H1 (cell line): ENCODE measurements around the gene SSR1. TPM values are rescaled to one million over a fixed set of nuclear protein-coding genes. Genes with fewer than 3 reads are reported as not detected.
A peak's percentile ranks its signal among the peaks of the same experiment; 100 is the strongest.

Source experiments
- CTCF ChIA-PET: fragments of 300-600 bp; sonication (Branson Sonifier 250); formaldehyde crosslinking; loops from one replicate; lab custom pipeline; 2021; ENCODE audit not compliant: partially characterized antibody; lab: Charles Lee
- POLR2A ChIA-PET: fragments of 300-600 bp; sonication (Branson Sonifier 250); formaldehyde crosslinking; loops from one replicate; lab custom pipeline; 2021; ENCODE audit warnings: inconsistent platforms; ENCODE audit not compliant: partially characterized antibody; lab: Charles Lee
- DNase-seq, 2 experiments: peaks; one replicate each; pipeline versions ENCODE4 v3.0.0 to v3.0.0-alpha.2; 2010 to 2022; ENCODE audit warnings: low spot score in 2 of 2, low read depth in 1 of 2, mixed read lengths in 1 of 2
- FAIRE-seq: peaks from 2 replicates; lab custom pipeline; 2011; peaks lifted over from hg19 to GRCh38; lab: Jason Lieb, UNC
- H2AFZ ChIP-seq: 2 replicates; pipeline ENCODE4 v1.8.1; 2012; ENCODE audit warnings: low read length, inconsistent platforms
- H2AK5ac ChIP-seq: 2 replicates; pipeline ENCODE4 v1.6.1; 2013; ENCODE audit warnings: low read depth, low read length
- H2BK120ac ChIP-seq: replicated peaks from 2 replicates; pipeline ENCODE3; 2013; ENCODE audit warnings: low read depth, low read length, inconsistent platforms
- H2BK12ac ChIP-seq: 2 replicates; pipeline ENCODE4 v1.6.1; 2013; ENCODE audit warnings: low read depth, low read length
- H2BK15ac ChIP-seq: 2 replicates; pipeline ENCODE4 v1.6.1; 2013; ENCODE audit warnings: low read length
- H2BK20ac ChIP-seq: 2 replicates; pipeline ENCODE4 v1.6.1; 2013; ENCODE audit warnings: low read length
- H2BK5ac ChIP-seq: 2 replicates; pipeline ENCODE4 v1.6.1; 2013; ENCODE audit warnings: low read depth, low read length
- H3K14ac ChIP-seq: 2 replicates; pipeline ENCODE4 v1.6.1; 2013; ENCODE audit warnings: inconsistent platforms; ENCODE audit not compliant: insufficient read length
- H3K18ac ChIP-seq: 2 replicates; pipeline ENCODE4 v1.6.1; 2013; ENCODE audit warnings: low read length; ENCODE audit errors: extremely low read depth
- H3K23ac ChIP-seq: 2 replicates; pipeline ENCODE4 v1.6.1; 2013; ENCODE audit warnings: inconsistent platforms; ENCODE audit not compliant: insufficient read length
- H3K23me2 ChIP-seq: 2 replicates; pipeline ENCODE4 v1.6.1; 2013; ENCODE audit warnings: low read depth, low read length
- H3K27ac ChIP-seq: 2 replicates; pipeline ENCODE4 v1.6.1; 2011; ENCODE audit warnings: low read depth, low read length, inconsistent platforms
- H3K27me3 ChIP-seq, 4 experiments: replicated peaks in 1 of 4; 1 replicate in 1 of 4; 2 replicates in 3 of 4; pipeline versions ENCODE4 v1.6.1 to v1.8.1; 2011 to 2013; ENCODE audit warnings: low read length in 3 of 4, mild to moderate bottlenecking in 3 of 4, inconsistent platforms in 2 of 4, mixed read lengths in 2 of 4, moderate library complexity in 1 of 4; ENCODE audit not compliant: control insufficient read depth in 3 of 4, insufficient read depth in 3 of 4; ENCODE audit errors: extremely low read depth in 1 of 4
- H3K36me3 ChIP-seq, 4 experiments: 2 replicates each; pipeline versions ENCODE4 v1.6.1 to v1.8.1; 2011 to 2013; ENCODE audit warnings: mild to moderate bottlenecking in 4 of 4, low read length in 3 of 4, moderate library complexity in 2 of 4, control low read depth in 1 of 4, inconsistent platforms in 1 of 4; ENCODE audit not compliant: insufficient read depth in 4 of 4, control insufficient read depth in 2 of 4
- H3K4ac ChIP-seq: replicated peaks from 2 replicates; pipeline ENCODE3; 2013; ENCODE audit warnings: low read length, low read depth, mixed read lengths, inconsistent platforms; ENCODE audit not compliant: insufficient read length
- H3K4me1 ChIP-seq, 4 experiments: replicated peaks in 1 of 4; 1 replicate in 1 of 4; 2 replicates in 3 of 4; pipeline versions ENCODE4 v1.6.1 to v1.8.1; 2011 to 2013; ENCODE audit warnings: low read length in 3 of 4, inconsistent platforms in 2 of 4, mixed read lengths in 1 of 4; ENCODE audit not compliant: insufficient read depth in 4 of 4, control insufficient read depth in 3 of 4
- H3K4me2 ChIP-seq, 2 experiments: 2 replicates each; pipeline versions ENCODE4 v1.6.1 to v1.8.1; 2011 to 2013; ENCODE audit warnings: low read depth in 2 of 2, low read length in 2 of 2, control low read depth in 1 of 2, inconsistent platforms in 1 of 2, mild to moderate bottlenecking in 1 of 2; ENCODE audit not compliant: insufficient read depth in 1 of 2
- H3K4me3 ChIP-seq, 4 experiments: fragments of 200-600, 300-600 bp in 1 of 4; sonication (generic), shearing (Covaris generic), sonication (Bioruptor Twin) in 1 of 4; 2 replicates each; pipeline versions ENCODE4 v1.5.1 to v1.8.1; 2011 to 2016; ENCODE audit warnings: low read length in 4 of 4, low read depth in 3 of 4, control low read depth in 2 of 4, inconsistent platforms in 2 of 4, mild to moderate bottlenecking in 2 of 4, mixed read lengths in 1 of 4, moderate library complexity in 1 of 4; ENCODE audit not compliant: insufficient read depth in 2 of 4; ENCODE audit errors: extremely low read depth in 1 of 4
- H3K56ac ChIP-seq: replicated peaks from 2 replicates; pipeline ENCODE3; 2013; ENCODE audit warnings: low read depth, mild to moderate bottlenecking, mixed read lengths, low read length, inconsistent platforms; ENCODE audit not compliant: insufficient read length
- H3K79me1 ChIP-seq: 2 replicates; pipeline ENCODE4 v1.6.1; 2013; ENCODE audit warnings: low read depth, low read length, control low read depth
- H3K79me2 ChIP-seq, 2 experiments: 2 replicates each; pipeline versions ENCODE4 v1.6.1 to v1.8.1; 2012 to 2013; ENCODE audit warnings: low read length in 2 of 2, mild to moderate bottlenecking in 2 of 2, inconsistent platforms in 1 of 2; ENCODE audit not compliant: insufficient read depth in 2 of 2, control insufficient read depth in 1 of 2
- H3K9ac ChIP-seq, 4 experiments: replicated peaks in 1 of 4; 1 replicate in 1 of 4; 2 replicates in 3 of 4; pipeline versions ENCODE4 v1.6.1 to v1.8.1; 2011 to 2013; ENCODE audit warnings: low read depth in 3 of 4, low read length in 3 of 4, control low read depth in 2 of 4, mild to moderate bottlenecking in 2 of 4, moderate library complexity in 2 of 4, inconsistent platforms in 1 of 4; ENCODE audit errors: extremely low read depth in 1 of 4
- H3K9me3 ChIP-seq, 2 experiments: 2 replicates each; pipeline versions ENCODE4 v1.6.1 to v1.8.1; 2012 to 2013; ENCODE audit warnings: mild to moderate bottlenecking in 2 of 2, moderate library complexity in 2 of 2, control low read depth in 1 of 2, inconsistent platforms in 1 of 2, low read depth in 1 of 2, low read length in 1 of 2, mixed read lengths in 1 of 2; ENCODE audit not compliant: insufficient read depth in 2 of 2
- H4K20me1 ChIP-seq, 2 experiments: replicated peaks in 1 of 2; 2 replicates each; pipeline versions ENCODE3 to v1.8.1; 2011 to 2013; ENCODE audit warnings: inconsistent platforms in 2 of 2, low read length in 2 of 2, mild to moderate bottlenecking in 1 of 2; ENCODE audit not compliant: insufficient read depth in 2 of 2, control insufficient read depth in 1 of 2
- H4K5ac ChIP-seq: 2 replicates; pipeline ENCODE4 v1.6.1; 2013; ENCODE audit warnings: low read length, low read depth, mixed read lengths, inconsistent platforms; ENCODE audit not compliant: insufficient read length
- H4K8ac ChIP-seq: 2 replicates; pipeline ENCODE4 v1.8.0; 2013; ENCODE audit warnings: mild to moderate bottlenecking, moderate library complexity, low read length, inconsistent platforms; ENCODE audit not compliant: insufficient read depth; ENCODE audit errors: extremely low read depth
- H4K91ac ChIP-seq: replicated peaks from 2 replicates; pipeline ENCODE3; 2013; ENCODE audit warnings: low read length, mixed read lengths, inconsistent platforms; ENCODE audit not compliant: insufficient read length
- CTBP2 ChIP-seq: IDR thresholded peaks from 2 replicates; pipeline ENCODE4 v1.7.0; 2011; ENCODE audit warnings: borderline replicate concordance, mild to moderate bottlenecking, moderate library complexity, mixed read lengths, low read length; ENCODE audit not compliant: insufficient read depth, insufficient read length
- CTCF ChIP-seq, 3 experiments: IDR thresholded peaks; 1 replicate in 2 of 3; 2 replicates in 1 of 3; pipeline versions ENCODE4 v1.5.1 to v1.6.1; 2011; ENCODE audit warnings: low read length in 3 of 3, mild to moderate bottlenecking in 3 of 3, inconsistent platforms in 2 of 3, low read depth in 1 of 3, moderate library complexity in 1 of 3; ENCODE audit not compliant: insufficient read depth in 1 of 3; ENCODE audit errors: control extremely low read depth in 1 of 3
- EP300 ChIP-seq, 2 experiments: IDR thresholded peaks; 1 replicate in 1 of 2; 2 replicates in 1 of 2; pipeline ENCODE4 v1.6.1; 2011 to 2012; ENCODE audit warnings: low read depth in 2 of 2, low read length in 2 of 2, mild to moderate bottlenecking in 2 of 2, borderline replicate concordance in 1 of 2, inconsistent platforms in 1 of 2, moderate library complexity in 1 of 2
- MAX ChIP-seq: IDR thresholded peaks from 2 replicates; pipeline ENCODE4 v1.6.1; 2012; ENCODE audit warnings: inconsistent platforms
- NRF1 ChIP-seq: IDR thresholded peaks from 2 replicates; pipeline ENCODE4 v1.6.1; 2011; ENCODE audit warnings: mild to moderate bottlenecking, low read depth, low read length, improper control_type of control experiment
- RAD21 ChIP-seq, 2 experiments: IDR thresholded peaks in 1 of 2; conservative IDR thresholded peaks in 1 of 2; 2 replicates each; pipeline ENCODE4 v1.6.1; 2011; ENCODE audit warnings: low read depth in 2 of 2, low read length in 2 of 2, improper control_type of control experiment in 1 of 2, inconsistent platforms in 1 of 2, mild to moderate bottlenecking in 1 of 2, moderate library complexity in 1 of 2
- RBBP5 ChIP-seq: IDR thresholded peaks from 2 replicates; pipeline ENCODE4 v1.7.1; 2012; ENCODE audit warnings: low read depth, mild to moderate bottlenecking, inconsistent platforms, low read length, moderate library complexity, borderline replicate concordance
- WGBS, 2 experiments: shearing (Covaris generic) in 1 of 2; methylation state at CpG; one replicate each; pipeline versions ENCODE4 v1.1.6 to v1.1.7; 2013 to 2015; ENCODE audit warnings: low lambda C conversion rate in 2 of 2, mixed read lengths in 2 of 2, inconsistent platforms in 1 of 2, low coverage in 1 of 2, missing lambda C conversion rate in 1 of 2; ENCODE audit not compliant: insufficient replicate concordance in 2 of 2, insufficient coverage in 1 of 2, insufficient read length in 1 of 2; ENCODE audit errors: extremely low coverage in 1 of 2, missing lambda C conversion rate in 1 of 2; 5-methylcytosine and 5-hydroxymethylcytosine counted together
- polyA plus RNA-seq, 7 experiments: library from polyadenylated mRNA; depleted of rRNA in 3 of 7; stranded (reverse) in 5 of 7; unstranded in 2 of 7; fragments of >200 nt in 5 of 7; fragments of 200-250 nt in 2 of 7; gene quantifications; 1 replicate in 5 of 7; 2 replicates in 1 of 7; 4 replicates in 1 of 7; pipeline versions ENCODE4 v1.2.1 to v1.2.3, GENCODE V29; 2011 to 2013; ENCODE audit warnings: missing spikeins in 2 of 7, mixed read lengths in 2 of 7
- total RNA-seq: library from RNA; stranded (reverse); fragmentation: NEBNext Ultra II Directional; extraction: Animal tissue kit (Norgen Biotek cat#: 25700); gene quantifications from 2 replicates; pipeline ENCODE4 v1.2.1, GENCODE V29; 2021

SSR1 gene
- total and polyA plus RNA-seq, 2 of the 8 experiments (the other 6 are each of a cell fraction or from before 2014, with no cell fraction given), result 26.6 to 117 TPM

- Histone ChIP-seq H3K56ac (no peak overlapping the region), H3K23me2 (no peaks in the 10 kb centered on the region), H2AK5ac (no peak overlapping the region), H3K14ac (no peak overlapping the region), H2BK12ac (no peak overlapping the region), H3K4me2 (no peak overlapping the region), H2BK15ac (no peak overlapping the region), H3K4me3 (no peak overlapping the region), H3K27me3 (no peaks in the 10 kb centered on the region), H3K9ac (no peak overlapping the region), H3K23ac (no peak overlapping the region), H4K20me1 (peaks cover 4 to 5% of the 10 kb centered on the region in 2 experiments), H3K4me1 (no peaks in the 10 kb centered on the region; a peak in 1 of 7 replicates), H2BK120ac (no peak overlapping the region), H4K8ac (no peak overlapping the region), H2AFZ (no peak overlapping the region), H4K5ac (no peak overlapping the region)
- DNase-seq (no peak), FAIRE-seq (no peak)
- WGBS, 2 experiments, result 86% methylated on average over 7 of the region's 7 CpGs; no CpG with 5 or more reads in 1 of the 2 experiments
- POLR2A ChIA-PET, result interaction anchor here (1.1 kb wide), 1 partner anchor 18 kb away, joined by 3 read pairs; no protein-coding TSS in a partner anchor
- TF ChIP-seq RBBP5 (no peak), MAX (no peak), RAD21 (IDR thresholded peaks at IDR 0.05 in 1 of 2, conservative IDR thresholded peaks at IDR 0.05 in 1 of 2; ENCODE audit: low read depth in 2 of 2, low read length in 2 of 2) (no peak), CTBP2 (no peak), EP300 (IDR thresholded peaks at IDR 0.05; ENCODE audit: borderline replicate concordance in 1 of 2, low read depth in 2 of 2, low read length in 2 of 2) (no peak), NRF1 (no peak), CTCF (IDR thresholded peaks at IDR 0.05; ENCODE audit: control extremely low read depth in 1 of 3, insufficient read depth in 1 of 3, low read depth in 1 of 3, low read length in 3 of 3) (peak in 2 of 3 experiments; percentile 11 to 24; a peak in 2 of 4 replicates)
- TF ChIP-seq, all 59 proteins: peak for 1
- no peak overlapping the region for H2BK5ac ChIP-seq
- no peaks in the 10 kb centered on the region for H3K79me1 ChIP-seq
- H4K91ac ChIP-seq, result no peak overlapping the region
- no peak overlapping the region for H2BK20ac ChIP-seq
- CTCF ChIA-PET, result interaction anchor here (0.6 to 3.0 kb wide), 8 partner anchors 10 to 609 kb away, joined by 3 to 16 read pairs (median 4); no protein-coding TSS in a partner anchor
- no peak overlapping the region for H3K27ac ChIP-seq
- H3K36me3 ChIP-seq, result peaks cover 6 to 17% (median 13%) of the 10 kb centered on the region in 4 experiments; a peak in 7 of 8 replicates
- no peak overlapping the region for H3K18ac ChIP-seq
- no peaks in the 10 kb centered on the region for H3K9me3 ChIP-seq
- H3K79me2 ChIP-seq, result no peaks in the 10 kb centered on the region
- H3K4ac ChIP-seq, result no peak overlapping the region
Measured at GRCh38 chr6:7249946-7250643, 62.9 kb downstream of the SSR1 start.
